T1000 (cell line): ENCODE results near the gene ZNF195.
"Not testable (repeated sequence)": the region's sequence is repeated elsewhere in the genome, so short reads cannot be mapped to it uniquely, and the experiment has no call there.

Source experiments
- DNase-seq: peaks from one replicate; lab custom pipeline; 2025; ENCODE audit warnings: mixed read lengths; lab: John Stamatoyannopoulos, UW

Gene ZNF195

DNA sequence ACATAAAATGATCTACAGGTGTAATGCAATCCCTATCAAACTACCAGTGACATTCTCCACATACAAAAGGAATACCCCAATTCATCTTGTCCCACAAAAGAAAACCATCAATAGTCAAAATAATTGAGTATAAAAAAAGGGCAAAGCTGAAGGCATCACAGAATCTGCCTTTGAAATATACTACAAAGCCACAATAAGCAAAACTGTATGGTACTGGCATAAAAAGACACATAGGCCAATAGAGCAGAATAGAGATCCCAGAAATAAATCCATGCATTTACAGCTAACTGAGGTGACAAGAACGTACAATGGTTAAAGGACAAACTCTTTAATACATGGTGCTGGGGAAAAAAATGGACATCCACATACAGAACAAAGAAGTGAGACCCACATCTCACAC, 31.8 kb downstream of the ZNF195 start:
- no peak for DNase-seq

GRCh38 chr11:3346587-3346986, 32.4 kb downstream of the ZNF195 start:
- DNase-seq: no peak

GRCh38 chr11:3345736-3346135, 33.2 kb downstream of the ZNF195 start:
- DNase-seq: no peak

GRCh38 chr11:3344327-3345174, 34.4 kb downstream of the ZNF195 start:
- no peak for DNase-seq

GRCh38 chr11:3342709-3343108, 36.2 kb downstream of the ZNF195 start:
- DNase-seq: no peak

GRCh38 chr11:3341298-3341697, 37.6 kb downstream of the ZNF195 start:
- no peak for DNase-seq

GRCh38 chr11:3340025-3340424, 38.9 kb downstream of the ZNF195 start:
- peak; percentile 21 for DNase-seq

DNA sequence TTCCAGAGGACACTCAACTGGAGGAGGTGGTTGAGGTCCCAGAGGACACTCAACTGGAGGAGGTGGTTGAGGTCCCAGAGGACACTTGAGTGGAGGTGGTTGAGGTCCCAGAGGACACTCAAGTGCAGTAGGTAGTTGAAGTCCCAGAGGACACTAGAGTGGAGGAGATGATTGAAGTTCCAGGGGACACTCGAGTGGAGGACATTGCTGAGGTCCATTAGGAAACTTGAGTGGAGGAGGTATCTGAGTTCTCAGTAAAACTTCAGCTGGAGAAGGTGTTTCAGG, 39.7 kb downstream of the ZNF195 start:
- DNase-seq: no peak

- DNase-seq: no peak
Measured at GRCh38 chr11:3338569-3339339, 40.2 kb downstream of the ZNF195 start.

DNA sequence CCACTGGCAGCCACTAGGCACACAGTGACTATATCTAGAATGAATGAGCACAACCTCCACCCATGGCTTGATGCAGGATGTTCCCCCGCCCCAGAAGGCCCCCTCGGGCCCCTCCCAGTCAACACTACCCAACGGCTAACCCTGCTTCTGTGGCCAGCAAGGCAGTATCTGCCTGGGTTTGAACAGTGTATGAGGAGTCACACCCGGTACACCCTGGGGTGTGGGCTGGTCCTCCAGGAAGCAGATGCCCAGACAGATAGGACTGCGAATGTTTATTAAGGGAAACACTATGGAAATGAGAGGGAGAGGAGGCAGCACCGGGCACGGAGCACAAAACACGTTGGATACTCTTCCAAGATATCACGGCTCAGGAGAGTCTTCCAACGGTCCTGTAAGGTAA, 42.5 kb downstream of the ZNF195 start:
- not testable (repeated sequence) for DNase-seq

DNA sequence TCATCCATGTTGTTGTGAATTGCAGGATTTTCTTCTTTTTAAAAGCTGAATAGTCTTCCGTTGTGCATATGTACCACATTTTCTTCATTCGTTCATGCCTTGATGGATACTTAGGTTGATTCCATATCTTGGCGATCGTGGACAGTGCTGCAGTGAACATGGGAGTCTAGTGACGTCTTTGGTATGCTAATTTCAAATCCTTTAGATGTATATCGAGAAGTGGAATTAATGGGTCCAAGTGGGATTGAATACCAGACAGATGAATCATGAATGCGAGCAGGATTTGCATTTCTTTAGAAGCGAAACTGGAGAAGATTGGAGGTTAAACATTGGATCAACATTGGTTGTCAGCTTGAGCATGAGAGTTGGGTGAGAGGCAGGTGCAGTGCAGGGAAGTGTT, 45.8 kb downstream of the ZNF195 start:
- not testable (repeated sequence) for DNase-seq

DNA sequence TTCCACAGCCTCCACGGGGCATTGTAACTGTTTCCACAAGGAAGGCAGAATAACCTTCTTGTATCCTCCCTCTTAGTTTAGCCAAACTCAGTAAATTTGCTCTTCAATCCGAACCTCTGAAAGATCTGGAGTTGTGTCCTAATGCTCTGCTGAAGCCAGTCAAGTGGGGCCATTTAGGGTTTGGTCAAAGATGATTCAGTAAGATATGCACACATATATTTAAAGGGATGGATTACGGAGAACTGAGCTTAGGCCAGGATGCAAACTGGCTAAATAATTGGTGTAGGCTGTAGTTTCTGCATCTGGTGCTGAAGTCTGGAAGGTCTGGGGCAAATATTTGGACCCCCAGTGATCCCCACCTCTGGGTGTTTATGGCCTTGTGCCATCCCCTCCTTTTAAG, 47.9 kb downstream of the ZNF195 start:
- not testable (repeated sequence) for DNase-seq

- DNase-seq: not testable (repeated sequence)
Measured at GRCh38 chr11:3330064-3330463, 48.9 kb downstream of the ZNF195 start.

- not testable (repeated sequence) for DNase-seq
Measured at GRCh38 chr11:3328503-3328902, 50.4 kb downstream of the ZNF195 start.

DNA sequence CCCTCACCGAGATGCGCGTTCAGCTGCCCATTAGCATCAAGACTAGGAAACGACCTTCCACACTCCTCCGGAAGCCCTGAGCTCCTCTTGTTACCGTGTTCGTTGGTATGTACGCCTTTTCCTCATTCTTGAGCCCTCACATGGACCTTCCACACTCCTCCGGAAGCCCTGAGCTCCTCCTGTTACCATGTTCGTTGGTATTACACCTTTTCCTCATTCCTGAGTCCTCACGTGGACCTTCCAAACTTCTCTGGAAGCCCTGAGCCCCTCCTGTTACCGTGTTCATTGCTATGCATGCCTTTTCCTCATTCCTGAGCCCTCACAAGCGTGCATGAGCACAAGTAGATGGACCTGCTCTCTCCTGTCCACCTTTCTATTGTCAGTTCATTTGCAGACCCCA, 52.5 kb downstream of the ZNF195 start:
- not testable (repeated sequence) for DNase-seq

DNA sequence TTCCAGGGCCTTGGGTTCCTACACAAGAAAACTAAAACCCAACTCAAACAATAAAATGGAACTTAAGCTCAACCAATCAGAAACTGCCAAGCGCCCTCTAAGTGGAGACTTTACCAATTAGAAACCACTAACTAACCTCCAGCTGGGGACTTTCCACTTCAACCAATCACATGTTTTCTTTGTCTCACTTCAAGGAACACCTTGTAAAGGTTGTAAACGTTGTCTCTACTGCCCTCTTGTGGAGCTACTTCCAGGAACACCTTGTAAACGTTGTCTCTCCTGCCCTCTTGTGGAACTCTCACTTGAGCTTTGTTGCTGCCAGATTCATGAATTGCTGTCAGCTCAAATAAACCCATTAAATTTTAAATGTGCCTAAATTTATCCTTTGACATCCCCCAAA, 54.2 kb downstream of the ZNF195 start:
- DNase-seq: not testable (repeated sequence)
